ENCODE data around the gene PSMB5.
"Not testable (repeated sequence)": the region's sequence is repeated elsewhere in the genome, so short reads cannot be mapped to it uniquely, and the experiment has no call there.

GRCh38 chr14:23004274-23004673 is 30.4 kb downstream of the PSMB5 start:
- TF ChIP-seq EZH2 (IDR thresholded peaks at IDR 0.05); POLR2AphosphoS5 (IDR thresholded peaks at IDR 0.05; ENCODE audit: borderline replicate concordance, low read depth, low read length): not testable (repeated sequence)
